HCT116 (cell line): ENCODE data around the gene CAB39.

Experiments
- CEBPB ChIP-seq: IDR thresholded peaks from 2 replicates; pipeline ENCODE4 v1.6.1; 2012; ENCODE audit warnings: low read depth
- EZH2 ChIP-seq: fragments of 200-600 bp; sonication (generic); IDR thresholded peaks from 2 replicates; pipeline ENCODE4 v1.6.1; 2017; ENCODE audit warnings: antibody characterized with exemption, mixed run types
- MAX ChIP-seq: IDR thresholded peaks from 2 replicates; pipeline ENCODE4 v1.6.1; 2012

- TF ChIP-seq CEBPB, result no peak
- TF ChIP-seq EZH2, result no peak
- no peak for TF ChIP-seq MAX
Measured at GRCh38 chr2:230863031-230863430, 150.4 kb downstream of the CAB39 start.
